Ishikawa (cell line): ENCODE data around the gene GPR21.

ENCODE experiments used
- CEBPB ChIP-seq: IDR thresholded peaks from 2 replicates; pipeline ENCODE4 v1.6.1; 2012
- MAX ChIP-seq: IDR thresholded peaks from 2 replicates; pipeline ENCODE4 v1.6.1; 2012
- YY1 ChIP-seq: IDR thresholded peaks from 2 replicates; pipeline ENCODE4 v1.6.1; 2012; ENCODE audit warnings: low read depth

GRCh38 chr9:122998448-122998847, 35.0 kb upstream of the GPR21 start:
- TF ChIP-seq CEBPB (no peak), YY1 (no peak), MAX (no peak)
